ENCODE data around the gene IMPDH1. TPM values are rescaled to one million over a fixed set of nuclear protein-coding genes. Genes with fewer than 3 reads are reported as not detected.

IMPDH1 gene
- polyA plus RNA-seq, 2 of the 4 experiments (the other 2 are of a cell fraction), result 55.4 to 65.4 TPM

- 25% methylated on average over 1 of the region's 2 CpGs for WGBS (ENCODE audit: missing lambda C conversion rate)
- no peak for TF ChIP-seq SMC3 (IDR thresholded peaks at IDR 0.05)
- TF ChIP-seq NFE2L2 (conservative IDR thresholded peaks at IDR 0.05; ENCODE audit: low read length), result no peak
- TF ChIP-seq NR3C1 (IDR thresholded peaks at IDR 0.05), result no peak
- TF ChIP-seq MYC (IDR thresholded peaks at IDR 0.05; ENCODE audit: borderline replicate concordance, low read length), result no peak
- no peak for TF ChIP-seq HOXA7 (CRISPR knock-in tag; IDR thresholded peaks at IDR 0.05)
- TF ChIP-seq GATA3 (IDR thresholded peaks at IDR 0.05; ENCODE audit: borderline replicate concordance), result no peak
- no peak for TF ChIP-seq FOSL2 (IDR thresholded peaks at IDR 0.05)
- no peak for TF ChIP-seq FOSL2 (CRISPR knock-in tag; IDR thresholded peaks at IDR 0.05)
- no peak for TF ChIP-seq USF2 (IDR thresholded peaks at IDR 0.05)
- TF ChIP-seq ZNF302 (CRISPR knock-in tag; IDR thresholded peaks at IDR 0.05), result no peak
- no peak for TF ChIP-seq REST (IDR thresholded peaks at IDR 0.05)
- no peak for TF ChIP-seq EHF (CRISPR knock-in tag; IDR thresholded peaks at IDR 0.05)
- no peak for TF ChIP-seq EP300 (IDR thresholded peaks at IDR 0.05)
- TF ChIP-seq HEYL (CRISPR knock-in tag; IDR thresholded peaks at IDR 0.05), result no peak
- TF ChIP-seq BCL3 (IDR thresholded peaks at IDR 0.05), result no peak
- no peak for TF ChIP-seq ELK1 (IDR thresholded peaks at IDR 0.05; ENCODE audit: low read depth, low read length)
- no peaks in the 10 kb centered on the region for H3K9me3 ChIP-seq
- ATAC-seq (peak; percentile 15 to 18; a peak in 3 of 6 replicates), FAIRE-seq (no peak), DNase-seq (ENCODE audit: low read depth in 1 of 2, low spot score in 1 of 2) (no peak)
- no peak overlapping the region for H3K27ac ChIP-seq
- H3K4me2 ChIP-seq, result no peak overlapping the region
- no peaks in the 10 kb centered on the region for H3K4me1 ChIP-seq
- CTCF ChIA-PET, result interaction anchor here (0.5 to 38.8 kb wide), 14 partner anchors 12 to 494 kb away, joined by 3 to 800 read pairs (median 4); partner anchors contain the start of genes IMPDH1, METTL2B, PRRT4 and RBM28
- no peak overlapping the region for H3K4me3 ChIP-seq
- POLR2A ChIA-PET, result interaction anchor here (0.6 to 2.4 kb wide), 2 partner anchors 16 to 42 kb away, joined by 3 to 13 read pairs; no protein-coding TSS in a partner anchor
Observed at GRCh38 chr7:128389085-128389617, 20.6 kb downstream of the IMPDH1 start.

GRCh38 chr7:128388145-128388485 lies 21.7 kb downstream of the IMPDH1 start:
- ChIA-PET CTCF (interaction anchor here (0.5 to 38.8 kb wide), 16 partner anchors 13 to 558 kb away, joined by 3 to 800 read pairs (median 6); partner anchors contain the start of genes PRRT4 and RBM28), POLR2A (interaction anchor here (1.2 to 2.4 kb wide), 2 partner anchors 41 to 44 kb away, joined by 3 to 13 read pairs; partner anchors contain the start of gene RBM28)
- DNase-seq (ENCODE audit: low read depth in 1 of 2, low spot score in 1 of 2) (no peak), FAIRE-seq (no peak), ATAC-seq (peak in 1 of 2 experiments; percentile 10; a peak in 3 of 6 replicates)
- Histone ChIP-seq H3K4me1 (no peaks in the 10 kb centered on the region), H3K4me3 (no peak overlapping the region), H3K9me3 (no peaks in the 10 kb centered on the region), H3K4me2 (no peak overlapping the region), H3K27ac (no peak overlapping the region)
- 47% methylated on average over 3 of the region's 3 CpGs for WGBS (ENCODE audit: missing lambda C conversion rate)
- TF ChIP-seq NFE2L2 (conservative IDR thresholded peaks at IDR 0.05; ENCODE audit: low read length) (no peak), ESRRA (IDR thresholded peaks at IDR 0.05; ENCODE audit: borderline replicate concordance, low read length) (no peak), CBX2 (IDR thresholded peaks at IDR 0.05; ENCODE audit: borderline replicate concordance, low read depth) (no peak), REST (IDR thresholded peaks at IDR 0.05) (no peak), MAX (IDR thresholded peaks at IDR 0.05) (no peak), HOXA7 (CRISPR knock-in tag; IDR thresholded peaks at IDR 0.05) (no peak), CHD2 (IDR thresholded peaks at IDR 0.05; ENCODE audit: low read length, partially characterized antibody) (no peak), HES2 (IDR thresholded peaks at IDR 0.05) (no peak), CTCF (IDR thresholded peaks at IDR 0.05) (no peak), MAZ (IDR thresholded peaks at IDR 0.05; ENCODE audit: borderline replicate concordance, low read depth, low read length) (no peak), JUNB (IDR thresholded peaks at IDR 0.05) (no peak)
